Measurements from ENCODE around the gene IFITM1. TPM values are rescaled to one million over a fixed set of nuclear protein-coding genes. Genes with fewer than 3 reads are reported as not detected.
"Not testable (repeated sequence)": the region's sequence is repeated elsewhere in the genome, so short reads cannot be mapped to it uniquely, and the experiment has no call there.

The IFITM1 gene
- total and polyA plus RNA-seq, 9 of the 15 experiments (the other 6 are each of a cell fraction or from before 2014, with no cell fraction given), result 691 to 5,579 (median 974) TPM

DNA sequence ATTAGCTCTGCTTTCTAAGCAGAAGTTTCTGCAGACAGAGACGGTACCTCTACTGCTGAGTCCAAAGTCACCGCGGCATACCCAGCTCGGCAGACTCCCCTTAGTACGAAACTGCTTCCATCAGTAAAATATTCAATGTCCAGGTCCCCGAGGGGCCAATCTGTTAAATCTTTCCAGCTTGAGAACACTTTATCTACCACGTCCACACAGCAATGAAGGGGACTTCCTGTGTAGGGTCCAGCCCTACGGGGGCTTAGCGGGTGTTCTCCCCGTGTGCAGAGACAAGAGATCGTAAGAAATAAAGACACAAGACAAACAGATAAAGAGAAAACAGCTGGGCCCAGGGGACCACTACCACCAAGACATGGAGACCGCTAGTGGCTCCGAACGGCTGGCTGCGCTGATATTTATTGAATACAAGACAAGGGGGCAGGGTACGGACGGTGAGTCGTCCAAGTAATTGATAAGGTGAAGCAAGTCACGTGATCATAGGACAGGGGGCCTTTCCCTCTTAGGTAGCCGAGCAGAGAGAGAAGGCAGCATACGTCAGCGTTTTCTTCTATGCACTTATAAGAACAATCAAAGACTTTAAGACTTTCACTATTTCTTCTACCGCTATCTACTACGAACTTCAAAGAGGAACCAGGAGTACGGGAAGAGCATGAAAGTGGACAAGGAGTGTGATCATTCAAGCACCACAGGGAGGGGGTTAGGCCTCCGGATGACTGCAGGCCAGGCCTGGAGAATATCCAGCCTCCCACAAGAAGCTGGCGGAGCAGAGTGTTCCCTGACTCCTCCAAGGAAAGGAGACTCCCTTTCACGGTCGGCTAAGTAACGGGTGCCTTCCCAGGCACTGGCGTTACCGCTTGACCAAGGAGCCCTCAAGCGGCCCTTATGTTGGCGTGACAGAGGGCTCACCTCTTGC is 11.0 kb downstream of the IFITM1 start (continued):
- TF ChIP-seq, protein P1, sequence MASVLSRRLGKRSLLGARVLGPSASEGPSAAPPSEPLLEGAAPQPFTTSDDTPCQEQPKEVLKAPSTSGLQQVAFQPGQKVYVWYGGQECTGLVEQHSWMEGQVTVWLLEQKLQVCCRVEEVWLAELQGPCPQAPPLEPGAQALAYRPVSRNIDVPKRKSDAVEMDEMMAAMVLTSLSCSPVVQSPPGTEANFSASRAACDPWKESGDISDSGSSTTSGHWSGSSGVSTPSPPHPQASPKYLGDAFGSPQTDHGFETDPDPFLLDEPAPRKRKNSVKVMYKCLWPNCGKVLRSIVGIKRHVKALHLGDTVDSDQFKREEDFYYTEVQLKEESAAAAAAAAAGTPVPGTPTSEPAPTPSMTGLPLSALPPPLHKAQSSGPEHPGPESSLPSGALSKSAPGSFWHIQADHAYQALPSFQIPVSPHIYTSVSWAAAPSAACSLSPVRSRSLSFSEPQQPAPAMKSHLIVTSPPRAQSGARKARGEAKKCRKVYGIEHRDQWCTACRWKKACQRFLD (CRISPR knock-in tag; IDR thresholded peaks at IDR 0.05), result 0 out of 2 replicates have a peak, but pooled peaks have one; percentile 26
- TF ChIP-seq, protein P2, sequence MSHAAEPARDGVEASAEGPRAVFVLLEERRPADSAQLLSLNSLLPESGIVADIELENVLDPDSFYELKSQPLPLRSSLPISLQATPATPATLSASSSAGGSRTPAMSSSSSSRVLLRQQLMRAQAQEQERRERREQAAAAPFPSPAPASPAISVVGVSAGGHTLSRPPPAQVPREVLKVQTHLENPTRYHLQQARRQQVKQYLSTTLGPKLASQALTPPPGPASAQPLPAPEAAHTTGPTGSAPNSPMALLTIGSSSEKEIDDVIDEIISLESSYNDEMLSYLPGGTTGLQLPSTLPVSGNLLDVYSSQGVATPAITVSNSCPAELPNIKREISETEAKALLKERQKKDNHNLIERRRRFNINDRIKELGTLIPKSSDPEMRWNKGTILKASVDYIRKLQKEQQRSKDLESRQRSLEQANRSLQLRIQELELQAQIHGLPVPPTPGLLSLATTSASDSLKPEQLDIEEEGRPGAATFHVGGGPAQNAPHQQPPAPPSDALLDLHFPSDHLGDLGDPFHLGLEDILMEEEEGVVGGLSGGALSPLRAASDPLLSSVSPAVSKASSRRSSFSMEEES (CRISPR knock-in tag; IDR thresholded peaks at IDR 0.05), result peak; percentile 99
- TF ChIP-seq HDAC1 (IDR thresholded peaks at IDR 0.05) (0 out of 4 replicates have a peak, but pooled peaks of 1 of the 2 experiments have one; percentile 33), STAT5A (IDR thresholded peaks at IDR 0.05; ENCODE audit: borderline replicate concordance, low read length) (peak; percentile 29; the same call in 1 of the 2 replicates), MTA3 (IDR thresholded peaks at IDR 0.05; ENCODE audit: borderline replicate concordance) (0 out of 2 replicates have a peak, but pooled peaks have one; percentile 35), MAFK (IDR thresholded peaks at IDR 0.05; ENCODE audit: low read length) (peak; percentile 68), RAD51 (IDR thresholded peaks at IDR 0.05; ENCODE audit: borderline replicate concordance, low read depth) (peak; percentile 99), C11orf30 (IDR thresholded peaks at IDR 0.05; ENCODE audit: low read depth) (peak; percentile 84), BRD4 (IDR thresholded peaks at IDR 0.05) (peak; percentile 74; the same call in 1 of the 2 replicates), POLR2G (IDR thresholded peaks at IDR 0.05; ENCODE audit: low read depth, low read length) (0 out of 2 replicates have a peak, but pooled peaks have one; percentile 28), NCOR1 (IDR thresholded peaks at IDR 0.05) (peak; percentile 25; the same call in 1 of the 2 replicates), CBFA2T3 (IDR thresholded peaks at IDR 0.05) (peak; percentile 77), DMBX1 (CRISPR knock-in tag; IDR thresholded peaks at IDR 0.05; ENCODE audit: borderline replicate concordance) (peak; percentile 44; the same call in 1 of the 2 replicates)
- TF ChIP-seq, protein P3, sequence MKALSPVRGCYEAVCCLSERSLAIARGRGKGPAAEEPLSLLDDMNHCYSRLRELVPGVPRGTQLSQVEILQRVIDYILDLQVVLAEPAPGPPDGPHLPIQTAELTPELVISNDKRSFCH (CRISPR knock-in tag; IDR thresholded peaks at IDR 0.05), result not testable (repeated sequence)
- TF ChIP-seq, protein P3 (tag; IDR thresholded peaks at IDR 0.05), result peak; percentile 37; the same call in 1 of the 2 replicates
- TF ChIP-seq, protein P4, sequence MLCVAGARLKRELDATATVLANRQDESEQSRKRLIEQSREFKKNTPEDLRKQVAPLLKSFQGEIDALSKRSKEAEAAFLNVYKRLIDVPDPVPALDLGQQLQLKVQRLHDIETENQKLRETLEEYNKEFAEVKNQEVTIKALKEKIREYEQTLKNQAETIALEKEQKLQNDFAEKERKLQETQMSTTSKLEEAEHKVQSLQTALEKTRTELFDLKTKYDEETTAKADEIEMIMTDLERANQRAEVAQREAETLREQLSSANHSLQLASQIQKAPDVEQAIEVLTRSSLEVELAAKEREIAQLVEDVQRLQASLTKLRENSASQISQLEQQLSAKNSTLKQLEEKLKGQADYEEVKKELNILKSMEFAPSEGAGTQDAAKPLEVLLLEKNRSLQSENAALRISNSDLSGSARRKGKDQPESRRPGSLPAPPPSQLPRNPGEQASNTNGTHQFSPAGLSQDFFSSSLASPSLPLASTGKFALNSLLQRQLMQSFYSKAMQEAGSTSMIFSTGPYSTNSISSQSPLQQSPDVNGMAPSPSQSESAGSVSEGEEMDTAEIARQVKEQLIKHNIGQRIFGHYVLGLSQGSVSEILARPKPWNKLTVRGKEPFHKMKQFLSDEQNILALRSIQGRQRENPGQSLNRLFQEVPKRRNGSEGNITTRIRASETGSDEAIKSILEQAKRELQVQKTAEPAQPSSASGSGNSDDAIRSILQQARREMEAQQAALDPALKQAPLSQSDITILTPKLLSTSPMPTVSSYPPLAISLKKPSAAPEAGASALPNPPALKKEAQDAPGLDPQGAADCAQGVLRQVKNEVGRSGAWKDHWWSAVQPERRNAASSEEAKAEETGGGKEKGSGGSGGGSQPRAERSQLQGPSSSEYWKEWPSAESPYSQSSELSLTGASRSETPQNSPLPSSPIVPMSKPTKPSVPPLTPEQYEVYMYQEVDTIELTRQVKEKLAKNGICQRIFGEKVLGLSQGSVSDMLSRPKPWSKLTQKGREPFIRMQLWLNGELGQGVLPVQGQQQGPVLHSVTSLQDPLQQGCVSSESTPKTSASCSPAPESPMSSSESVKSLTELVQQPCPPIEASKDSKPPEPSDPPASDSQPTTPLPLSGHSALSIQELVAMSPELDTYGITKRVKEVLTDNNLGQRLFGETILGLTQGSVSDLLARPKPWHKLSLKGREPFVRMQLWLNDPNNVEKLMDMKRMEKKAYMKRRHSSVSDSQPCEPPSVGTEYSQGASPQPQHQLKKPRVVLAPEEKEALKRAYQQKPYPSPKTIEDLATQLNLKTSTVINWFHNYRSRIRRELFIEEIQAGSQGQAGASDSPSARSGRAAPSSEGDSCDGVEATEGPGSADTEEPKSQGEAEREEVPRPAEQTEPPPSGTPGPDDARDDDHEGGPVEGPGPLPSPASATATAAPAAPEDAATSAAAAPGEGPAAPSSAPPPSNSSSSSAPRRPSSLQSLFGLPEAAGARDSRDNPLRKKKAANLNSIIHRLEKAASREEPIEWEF (CRISPR knock-in tag; IDR thresholded peaks at IDR 0.05), result peak; percentile 84

Measured in K562 (cell line).